ENCODE data around the gene SLCO4C1.

The SLCO4C1 gene

GRCh38 chr5:102200861-102201260, 95.2 kb downstream of the SLCO4C1 start:
- Histone ChIP-seq H3K4me1 (no peaks in the 10 kb centered on the region), H3K36me3 (no peaks in the 10 kb centered on the region), H3K4me3 (ENCODE audit: low read depth, low read length) (no peak overlapping the region), H3K27me3 (no peaks in the 10 kb centered on the region), H3K9me3 (no peaks in the 10 kb centered on the region)
- TF ChIP-seq CTCF (IDR thresholded peaks at IDR 0.05; ENCODE audit: low read depth, low read length): no peak
- DNase-seq: no peak

GRCh38 chr5:102196481-102196880, 99.6 kb downstream of the SLCO4C1 start:
- no peak for DNase-seq
- Histone ChIP-seq H3K36me3 (no peaks in the 10 kb centered on the region), H3K27me3 (no peaks in the 10 kb centered on the region), H3K4me1 (no peaks in the 10 kb centered on the region), H3K4me3 (ENCODE audit: low read depth, low read length) (no peak overlapping the region), H3K9me3 (no peaks in the 10 kb centered on the region)
- no peak for TF ChIP-seq CTCF (IDR thresholded peaks at IDR 0.05; ENCODE audit: low read depth, low read length)
